Neuron (in vitro differentiated cells): Measurements from ENCODE around the gene HEG1.

ENCODE experiments used
- H2AFZ ChIP-seq: one replicate; pipeline ENCODE4 v1.6.1; 2013; ENCODE audit warnings: low read depth, mild to moderate bottlenecking, inconsistent platforms, low read length, moderate library complexity
- H3K27me3 ChIP-seq: one replicate; pipeline ENCODE4 v1.6.1; 2013; ENCODE audit warnings: low read length; ENCODE audit not compliant: insufficient read depth
- H3K36me3 ChIP-seq: one replicate; pipeline ENCODE4 v1.6.1; 2013; ENCODE audit warnings: low read length; ENCODE audit not compliant: insufficient read depth
- H3K4me1 ChIP-seq: one replicate; pipeline ENCODE4 v1.6.1; 2013; ENCODE audit warnings: low read length; ENCODE audit not compliant: insufficient read depth
- H3K4me3 ChIP-seq: 2 replicates; pipeline ENCODE4 v1.5.1; 2013; ENCODE audit warnings: mild to moderate bottlenecking, low read length, moderate library complexity
- H3K9me3 ChIP-seq: one replicate; pipeline ENCODE4 v1.6.1; 2013; ENCODE audit warnings: low read length

Gene HEG1

DNA sequence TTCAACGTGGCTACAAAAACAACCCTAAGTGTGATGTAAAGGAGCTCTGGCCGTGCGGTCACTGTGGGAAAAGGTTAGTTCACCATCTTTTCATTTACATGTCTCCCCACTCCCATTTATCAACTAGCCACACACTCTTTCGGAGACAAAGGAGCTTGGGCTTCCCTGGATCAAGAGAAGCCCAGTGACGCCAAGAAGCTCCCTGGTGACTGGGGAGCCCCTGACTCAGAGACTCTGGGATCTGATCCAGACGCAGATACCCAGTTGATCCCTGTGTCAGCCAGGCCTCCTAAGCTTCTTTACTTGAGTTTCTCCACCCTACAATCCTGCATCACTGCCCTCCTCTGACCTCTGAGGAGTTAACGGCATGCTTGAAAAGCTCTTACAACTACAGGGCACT is 43.9 kb downstream of the HEG1 start:
- no peak overlapping the region for H3K4me3 ChIP-seq
- no peaks in the 10 kb centered on the region for H3K27me3 ChIP-seq
- H3K36me3 ChIP-seq, result peaks cover 53% of the 10 kb centered on the region
- peaks cover 2% of the 10 kb centered on the region for H3K9me3 ChIP-seq
- H2AFZ ChIP-seq, result no peak overlapping the region
- no peaks in the 10 kb centered on the region for H3K4me1 ChIP-seq

DNA sequence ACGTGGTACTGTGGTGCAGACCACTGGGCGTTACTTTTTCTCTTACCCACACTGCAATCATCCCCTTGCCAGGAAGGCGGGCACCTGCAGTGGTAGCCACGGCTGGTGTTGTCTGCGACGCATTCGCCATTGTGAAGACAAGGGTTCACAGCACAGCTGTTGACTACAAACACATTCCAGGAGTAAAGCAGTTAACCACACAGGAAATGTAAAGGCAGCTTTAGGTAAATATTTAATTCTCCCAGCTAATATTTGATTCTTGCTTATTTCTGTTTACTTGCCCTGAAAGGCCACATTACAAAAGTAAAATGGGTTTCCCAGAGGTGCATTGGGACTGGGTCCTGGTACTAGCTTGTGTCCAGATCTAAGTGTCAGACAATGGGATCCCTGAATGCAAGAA is 45.4 kb downstream of the HEG1 start:
- H3K36me3 ChIP-seq, result peaks cover 57% of the 10 kb centered on the region
- H3K4me1 ChIP-seq, result no peaks in the 10 kb centered on the region
- no peak overlapping the region for H3K4me3 ChIP-seq
- H3K9me3 ChIP-seq, result peaks cover 2% of the 10 kb centered on the region
- no peak overlapping the region for H2AFZ ChIP-seq
- no peaks in the 10 kb centered on the region for H3K27me3 ChIP-seq

DNA sequence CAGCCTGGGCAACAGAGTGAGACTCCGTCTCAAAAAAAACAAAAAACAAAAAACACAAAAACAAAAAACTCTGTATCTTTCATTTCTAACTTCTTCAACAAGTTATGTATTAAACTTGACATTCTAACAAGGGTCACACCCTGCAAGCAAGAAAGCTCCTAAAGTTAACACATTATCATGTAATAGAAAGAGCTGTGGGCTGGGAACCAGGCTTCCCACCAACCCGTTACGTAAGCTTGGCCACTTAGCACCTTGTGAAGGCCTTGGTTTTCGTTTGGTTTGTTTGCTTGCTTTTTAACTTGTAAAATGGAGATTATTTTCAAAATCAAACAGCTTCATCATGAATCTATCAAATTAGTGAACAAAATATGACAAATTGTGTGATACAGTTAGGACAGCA is 47.0 kb downstream of the HEG1 start:
- H3K4me3 ChIP-seq, result no peak overlapping the region
- H2AFZ ChIP-seq, result no peak overlapping the region
- H3K4me1 ChIP-seq, result peaks cover 10% of the 10 kb centered on the region
- peaks cover 2% of the 10 kb centered on the region for H3K9me3 ChIP-seq
- H3K27me3 ChIP-seq, result no peaks in the 10 kb centered on the region
- peaks cover 56% of the 10 kb centered on the region for H3K36me3 ChIP-seq

DNA sequence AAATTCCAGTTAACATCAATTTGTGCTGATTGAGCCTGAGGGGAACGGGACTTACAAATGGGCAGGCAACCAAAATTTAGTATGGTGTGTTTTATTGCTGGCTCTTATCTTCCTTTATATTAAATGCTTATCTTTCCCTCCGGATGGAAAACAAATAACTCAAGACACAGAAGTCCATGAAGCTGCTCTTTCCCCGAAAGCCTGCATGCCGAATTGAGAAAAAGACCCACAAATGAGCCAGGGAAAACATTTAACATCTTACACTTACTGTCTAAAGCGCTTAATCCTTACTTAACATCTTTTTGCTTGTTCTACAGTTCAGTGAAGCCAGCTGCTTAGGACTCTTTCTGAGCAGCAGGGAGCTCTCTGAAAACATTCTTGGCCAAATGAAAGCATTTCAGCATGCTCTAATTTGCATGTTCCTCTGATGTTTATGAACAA is 49.5 kb downstream of the HEG1 start:
- H3K9me3 ChIP-seq, result peaks cover 2% of the 10 kb centered on the region
- no peak overlapping the region for H3K4me3 ChIP-seq
- H3K27me3 ChIP-seq, result no peaks in the 10 kb centered on the region
- H2AFZ ChIP-seq, result no peak overlapping the region
- H3K36me3 ChIP-seq, result peaks cover 32% of the 10 kb centered on the region
- peaks cover 35% of the 10 kb centered on the region for H3K4me1 ChIP-seq

DNA sequence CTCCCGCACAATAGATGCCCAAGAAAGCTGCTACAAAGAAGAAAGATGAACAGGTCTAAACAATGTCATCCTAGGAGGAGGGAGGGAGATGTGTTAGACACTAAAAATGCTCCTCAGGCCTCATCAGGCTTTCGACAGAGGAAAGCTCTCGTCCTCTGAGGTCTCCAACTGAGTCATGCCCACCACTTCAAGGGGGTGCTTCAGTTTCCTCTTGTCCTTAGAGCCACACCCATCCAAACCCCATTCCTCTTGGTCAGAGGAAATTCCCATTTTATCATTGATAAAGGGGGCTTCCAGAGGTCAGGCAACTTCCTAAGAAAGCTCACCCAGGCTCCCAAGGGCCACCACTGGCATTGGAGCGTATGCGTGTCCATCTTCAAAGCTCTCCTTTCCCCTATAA is 50.1 kb downstream of the HEG1 start:
- H3K36me3 ChIP-seq, result peaks cover 29% of the 10 kb centered on the region
- H3K27me3 ChIP-seq, result no peaks in the 10 kb centered on the region
- peaks cover 2% of the 10 kb centered on the region for H3K9me3 ChIP-seq
- H2AFZ ChIP-seq, result no peak overlapping the region
- H3K4me3 ChIP-seq, result no peak overlapping the region
- H3K4me1 ChIP-seq, result peaks cover 41% of the 10 kb centered on the region

DNA sequence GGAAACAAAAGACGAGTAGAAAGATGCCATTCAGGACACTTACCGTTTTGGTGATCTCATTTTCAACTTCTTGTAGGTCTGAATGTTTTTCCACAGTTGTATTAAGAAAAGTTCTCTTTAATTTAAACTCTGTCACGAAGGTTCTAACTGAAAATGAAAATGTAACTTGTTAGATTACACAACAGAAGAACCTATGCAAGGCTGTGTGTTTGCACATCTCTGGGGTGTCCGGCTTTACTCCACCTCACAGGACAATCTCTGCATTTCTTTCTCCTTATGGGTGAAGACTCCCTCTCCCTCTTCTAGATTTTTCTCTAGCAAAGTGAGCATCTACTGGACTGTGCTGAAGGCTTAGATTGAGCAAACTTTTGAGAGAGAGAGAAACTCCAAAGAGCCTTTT is 50.6 kb downstream of the HEG1 start:
- peaks cover 2% of the 10 kb centered on the region for H3K9me3 ChIP-seq
- peaks cover 25% of the 10 kb centered on the region for H3K36me3 ChIP-seq
- H3K4me3 ChIP-seq, result no peak overlapping the region
- H3K27me3 ChIP-seq, result no peaks in the 10 kb centered on the region
- peaks cover 41% of the 10 kb centered on the region for H3K4me1 ChIP-seq
- H2AFZ ChIP-seq, result no peak overlapping the region

DNA sequence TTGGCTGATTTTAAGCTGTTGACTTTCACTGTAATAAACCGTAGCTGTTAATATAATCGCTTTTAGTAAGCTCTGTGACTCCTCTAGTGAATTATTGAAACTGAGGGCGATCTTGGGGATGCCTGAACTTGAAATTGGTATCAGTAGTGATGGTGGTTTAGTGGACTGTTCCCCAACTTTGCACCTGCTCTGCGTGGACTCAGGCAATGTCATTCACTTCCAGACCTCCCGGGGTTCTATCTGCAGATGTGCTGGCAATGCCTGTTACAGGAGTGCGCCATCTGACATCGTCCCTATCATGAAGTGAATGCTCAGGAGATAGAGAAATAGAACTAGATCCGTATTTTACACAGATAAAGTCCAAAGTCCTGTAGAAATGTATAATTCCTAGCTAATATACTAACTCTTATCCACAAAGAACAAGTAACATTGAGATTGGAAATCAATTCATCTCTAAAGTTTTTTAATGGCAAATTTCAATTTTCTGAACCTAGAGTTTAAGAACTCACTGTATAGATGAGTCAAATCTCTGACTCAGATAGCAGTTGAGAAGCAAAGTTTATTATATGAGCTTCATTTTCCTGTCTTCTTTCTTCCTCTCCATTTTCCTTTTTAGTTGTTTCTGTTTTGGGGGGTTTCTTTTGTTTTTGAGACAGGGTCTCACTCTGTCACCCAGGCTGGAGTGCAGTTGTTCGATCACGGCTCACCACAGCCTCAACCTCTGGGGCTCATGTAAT is 51.8 kb downstream of the HEG1 start:
- H3K27me3 ChIP-seq, result no peaks in the 10 kb centered on the region
- H3K9me3 ChIP-seq, result peaks cover 2% of the 10 kb centered on the region
- no peak overlapping the region for H2AFZ ChIP-seq
- peaks cover 41% of the 10 kb centered on the region for H3K4me1 ChIP-seq
- peaks cover 16% of the 10 kb centered on the region for H3K36me3 ChIP-seq
- H3K4me3 ChIP-seq, result no peak overlapping the region

DNA sequence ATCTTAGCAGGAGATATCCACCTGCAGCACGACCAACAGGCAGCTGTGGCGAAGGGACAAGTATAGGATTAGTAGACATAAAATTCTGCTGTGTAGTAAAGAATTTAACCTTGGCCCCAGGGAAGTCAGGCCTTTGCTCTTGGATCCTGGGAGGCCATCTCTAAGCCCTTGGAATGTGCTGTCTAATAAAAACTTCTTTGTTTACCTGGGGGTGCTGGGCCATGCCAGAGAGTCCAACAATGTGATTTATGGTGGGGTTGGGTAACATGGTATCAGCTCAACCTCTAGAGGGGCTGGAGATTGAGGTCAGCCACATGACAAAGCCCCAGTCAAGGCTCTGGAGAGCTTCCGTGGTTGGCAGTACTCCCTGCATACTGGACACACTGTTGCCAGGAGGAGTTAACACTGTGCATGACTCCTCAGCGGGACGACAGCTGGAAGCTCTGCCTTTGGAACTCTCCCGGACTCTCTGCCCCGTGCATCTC is 52.4 kb downstream of the HEG1 start:
- Histone ChIP-seq H3K27me3 (no peaks in the 10 kb centered on the region), H3K4me3 (no peak overlapping the region), H3K4me1 (peaks cover 41% of the 10 kb centered on the region), H3K9me3 (peaks cover 2% of the 10 kb centered on the region), H3K36me3 (peaks cover 12% of the 10 kb centered on the region), H2AFZ (no peak overlapping the region)

DNA sequence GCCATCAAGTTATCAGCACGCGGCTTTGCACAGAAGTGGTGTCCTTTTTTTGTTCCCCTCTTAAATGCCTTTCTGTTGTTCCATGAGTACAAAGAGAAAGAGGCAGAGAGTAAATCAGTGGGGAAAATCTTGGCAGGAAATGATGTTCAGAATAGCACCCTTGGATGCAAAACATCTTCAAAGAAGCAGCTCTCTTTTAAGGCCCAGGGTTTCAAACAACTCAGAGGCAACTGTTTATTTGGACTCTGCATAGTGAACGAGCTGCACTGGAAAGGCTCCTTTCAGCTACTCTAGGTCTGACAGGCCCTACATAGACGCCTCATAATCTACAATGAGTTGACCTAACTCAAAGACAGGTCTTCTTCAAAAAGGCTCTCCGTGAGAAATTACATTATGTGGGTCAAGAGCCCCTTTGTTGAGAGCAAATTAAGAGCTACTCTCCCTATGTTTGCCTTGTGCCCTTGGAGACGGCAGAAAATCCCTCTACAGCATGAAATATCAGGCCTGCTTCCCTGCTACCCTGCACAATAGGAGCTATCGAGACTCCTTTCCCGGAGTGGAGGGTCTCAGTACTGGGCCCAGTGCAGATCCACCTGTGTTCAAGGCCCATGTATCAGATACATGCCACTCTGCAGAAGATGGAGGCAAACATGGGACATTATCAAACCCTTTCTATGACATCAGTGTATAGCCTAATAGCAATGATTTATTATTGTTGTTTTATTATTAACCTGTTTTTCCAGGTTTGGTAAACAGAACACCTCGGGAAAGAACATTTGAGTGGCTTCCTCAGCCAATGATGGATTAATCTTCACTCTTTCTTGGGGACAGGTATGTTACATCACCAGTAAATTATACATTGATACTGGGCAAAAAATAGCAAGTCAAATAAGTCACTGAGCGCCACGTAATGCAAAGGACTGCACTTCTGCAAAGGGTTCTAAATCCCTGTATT is 53.1 kb downstream of the HEG1 start:
- no peaks in the 10 kb centered on the region for H3K27me3 ChIP-seq
- H3K9me3 ChIP-seq, result no peaks in the 10 kb centered on the region
- no peak overlapping the region for H2AFZ ChIP-seq
- peaks cover 12% of the 10 kb centered on the region for H3K36me3 ChIP-seq
- no peak overlapping the region for H3K4me3 ChIP-seq
- H3K4me1 ChIP-seq, result peaks cover 43% of the 10 kb centered on the region

DNA sequence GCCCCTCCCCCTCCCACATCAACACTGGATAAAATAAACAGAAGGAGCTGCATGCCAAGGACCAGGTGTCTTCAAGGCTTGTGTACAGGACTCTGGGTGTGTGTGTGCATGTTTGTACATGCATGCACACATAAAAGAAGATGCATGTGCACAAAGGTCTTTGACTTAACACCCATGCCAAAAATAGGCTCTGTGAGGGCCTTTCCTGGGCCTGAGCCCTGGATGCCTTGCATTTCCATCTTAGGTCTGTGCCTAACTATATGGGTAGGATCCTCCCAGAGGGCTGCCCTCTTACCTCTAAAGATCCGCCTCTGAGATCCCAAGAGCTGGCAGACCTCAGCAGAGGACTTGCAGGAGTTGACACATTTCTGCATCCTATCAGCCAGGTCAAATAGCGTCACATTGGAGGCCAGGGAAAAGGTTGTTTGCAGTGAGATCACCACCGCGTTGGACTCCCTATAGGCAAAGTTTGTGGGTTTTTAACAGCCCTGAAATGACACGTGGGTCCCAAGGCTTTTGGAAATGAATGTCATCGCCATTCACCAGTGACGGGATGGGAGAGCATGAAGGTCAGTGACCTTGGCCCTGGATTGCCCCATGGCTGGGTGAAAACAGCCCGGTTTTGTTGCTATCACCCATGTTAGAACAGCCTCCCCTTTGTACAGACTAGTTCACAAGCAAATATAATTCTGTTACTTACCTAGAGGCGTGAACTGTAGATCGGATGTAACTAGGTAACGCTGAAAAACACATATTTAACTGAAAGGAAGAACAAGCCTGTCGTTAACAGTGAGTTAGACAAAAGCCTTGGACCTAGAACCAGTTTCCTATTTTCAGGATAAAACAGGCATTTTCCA is 54.0 kb downstream of the HEG1 start:
- Histone ChIP-seq H3K4me1 (peaks cover 47% of the 10 kb centered on the region), H3K4me3 (no peak overlapping the region), H3K36me3 (peaks cover 14% of the 10 kb centered on the region), H3K9me3 (no peaks in the 10 kb centered on the region), H3K27me3 (no peaks in the 10 kb centered on the region), H2AFZ (no peak overlapping the region)

DNA sequence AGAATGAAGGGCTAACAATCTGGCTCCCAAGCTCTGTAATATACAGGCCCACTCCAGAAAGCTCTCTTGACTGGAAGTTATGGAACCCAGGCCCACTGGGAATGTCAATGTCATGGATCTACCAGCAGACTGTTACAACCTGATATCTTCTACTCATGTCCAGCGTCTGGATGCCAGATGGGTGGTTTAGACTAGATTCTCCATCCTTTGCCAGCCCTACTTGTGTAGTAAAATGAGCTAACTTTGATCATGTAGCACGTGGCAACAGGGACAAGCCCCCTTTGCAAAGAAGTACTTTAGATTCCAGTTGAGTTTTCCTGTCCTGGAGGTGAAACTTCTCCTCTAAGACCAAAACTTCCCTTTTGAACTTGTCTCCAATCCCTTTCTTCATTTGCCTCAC is 55.1 kb downstream of the HEG1 start:
- H2AFZ ChIP-seq, result no peak overlapping the region
- no peak overlapping the region for H3K4me3 ChIP-seq
- no peaks in the 10 kb centered on the region for H3K27me3 ChIP-seq
- no peaks in the 10 kb centered on the region for H3K9me3 ChIP-seq
- peaks cover 15% of the 10 kb centered on the region for H3K36me3 ChIP-seq
- H3K4me1 ChIP-seq, result peaks cover 47% of the 10 kb centered on the region

DNA sequence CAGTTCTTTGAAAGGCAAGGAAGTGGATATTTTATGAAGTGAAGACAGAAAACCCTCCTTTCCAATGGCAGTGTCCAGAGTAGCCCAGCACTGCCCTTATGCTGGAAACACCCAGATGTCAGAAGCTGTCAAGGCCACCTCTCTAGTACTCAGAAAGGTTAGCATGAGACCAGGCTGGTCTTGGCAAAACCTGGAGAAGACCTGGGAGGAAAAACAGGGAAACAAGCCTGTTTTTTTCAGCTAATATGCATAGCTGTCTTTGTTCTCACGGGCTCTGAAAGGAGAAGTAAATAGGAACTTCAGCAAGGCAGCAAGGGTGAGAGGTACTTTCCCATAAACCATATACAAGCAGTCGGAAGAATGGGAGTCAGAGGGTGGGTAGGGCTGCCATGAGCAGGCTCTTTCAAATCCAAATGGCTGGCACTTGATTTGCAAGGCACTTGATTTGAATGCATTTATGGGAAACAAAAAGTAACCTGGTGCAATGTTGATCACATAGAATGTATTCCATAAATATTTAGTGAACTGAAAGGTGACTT is 55.8 kb downstream of the HEG1 start:
- Histone ChIP-seq H2AFZ (no peak overlapping the region), H3K36me3 (peaks cover 15% of the 10 kb centered on the region), H3K27me3 (no peaks in the 10 kb centered on the region), H3K9me3 (no peaks in the 10 kb centered on the region), H3K4me3 (no peak overlapping the region), H3K4me1 (peaks cover 47% of the 10 kb centered on the region)
